GM23248 (cell line): ENCODE results near the gene PDE8A. TPM values are rescaled to one million over a fixed set of nuclear protein-coding genes. Genes with fewer than 3 reads are reported as not detected.

Source experiments
- DNase-seq: peaks from one replicate; pipeline ENCODE4 v3.0.0-alpha.2; 2015
- H2AFZ ChIP-seq: fragments of 200-600 bp; sonication (generic); 2 replicates; pipeline ENCODE4 v1.6.1; 2016; ENCODE audit warnings: antibody characterized with exemption
- H3F3A ChIP-seq: fragments of 200-600 bp; sonication (generic); 2 replicates; pipeline ENCODE4 v1.6.1; 2016; ENCODE audit warnings: mild to moderate bottlenecking, antibody characterized with exemption, mixed run types; ENCODE audit not compliant: insufficient read depth
- H3K27ac ChIP-seq: fragments of 200-600 bp; sonication (generic); 2 replicates; pipeline ENCODE4 v1.5.1; 2016; ENCODE audit warnings: mild to moderate bottlenecking
- H3K27me3 ChIP-seq: fragments of 200-600 bp; sonication (generic); replicated peaks from 2 replicates; pipeline ENCODE4 v1.6.1; 2016; ENCODE audit warnings: mild to moderate bottlenecking; ENCODE audit not compliant: insufficient read depth
- H3K36me3 ChIP-seq: fragments of 200-600 bp; sonication (generic); 2 replicates; pipeline ENCODE4 v1.6.1; 2016; ENCODE audit warnings: low read depth, mild to moderate bottlenecking
- H3K4me1 ChIP-seq: fragments of 200-600 bp; sonication (generic); 2 replicates; pipeline ENCODE4 v1.6.1; 2016; ENCODE audit warnings: mild to moderate bottlenecking; ENCODE audit not compliant: insufficient read depth
- H3K4me2 ChIP-seq: fragments of 200-600 bp; sonication (generic); one replicate; pipeline ENCODE4 v1.6.1; 2016; ENCODE audit warnings: mild to moderate bottlenecking; ENCODE audit not compliant: unreplicated experiment
- H3K4me3 ChIP-seq: fragments of 200-600 bp; sonication (generic); 2 replicates; pipeline ENCODE4 v1.5.1; 2016; ENCODE audit warnings: mild to moderate bottlenecking
- H3K79me2 ChIP-seq: fragments of 200-600 bp; sonication (generic); 2 replicates; pipeline ENCODE4 v1.6.1; 2016; ENCODE audit warnings: mild to moderate bottlenecking; ENCODE audit not compliant: insufficient read depth
- H3K9ac ChIP-seq: fragments of 200-600 bp; sonication (generic); 2 replicates; pipeline ENCODE4 v1.6.1; 2016; ENCODE audit warnings: mild to moderate bottlenecking
- H3K9me2 ChIP-seq: fragments of 200-600 bp; sonication (generic); 2 replicates; pipeline ENCODE4 v1.6.1; 2016; ENCODE audit warnings: mixed run types, mild to moderate bottlenecking, moderate library complexity; ENCODE audit not compliant: insufficient read depth
- H3K9me3 ChIP-seq: fragments of 200-600 bp; sonication (generic); one replicate; pipeline ENCODE4 v1.6.1; 2017; ENCODE audit warnings: low read depth
- H4K20me1 ChIP-seq: fragments of 200-600 bp; sonication (generic); 2 replicates; pipeline ENCODE4 v1.6.0; 2016; ENCODE audit not compliant: insufficient read depth
- EZH2 ChIP-seq: fragments of 200-600 bp; sonication (generic); IDR thresholded peaks from 2 replicates; pipeline ENCODE4 v1.6.1; 2018; ENCODE audit warnings: antibody characterized with exemption, mild to moderate bottlenecking; ENCODE audit not compliant: insufficient read depth, poor library complexity, severe bottlenecking
- EZH2phosphoT487 ChIP-seq: fragments of 200-600 bp; sonication (generic); IDR thresholded peaks from 2 replicates; pipeline ENCODE4 v1.6.1; 2018; ENCODE audit warnings: antibody characterized with exemption, moderate library complexity, mild to moderate bottlenecking, low read depth; ENCODE audit not compliant: insufficient read depth
- WGBS, 2 experiments: methylation state at CpG; one replicate each; pipeline ENCODE4 v1.1.6; 2015 to 2017; ENCODE audit warnings: low lambda C conversion rate in 2 of 2, low coverage in 1 of 2; ENCODE audit errors: missing lambda C conversion rate in 2 of 2; 5-methylcytosine and 5-hydroxymethylcytosine counted together
- in situ Hi-C: fragments of 300-500 bp; cut with MboI; formaldehyde crosslinking; loops from 2 replicates; pipeline ENCODE4 v1.15.0; 2020
- polyA plus RNA-seq: library from polyadenylated mRNA; unstranded; fragments of >200 nt; fragmentation: Nextera tagmentation; extraction: Ambion mirVana; gene quantifications from 2 replicates; pipeline ENCODE4 v1.2.1, GENCODE V29; 2016
- total RNA-seq: library from RNA; depleted of rRNA; stranded (reverse); fragments of >200 nt; shearing (Covaris generic); gene quantifications from 2 replicates; pipeline ENCODE4 v1.2.3, GENCODE V29; 2014

PDE8A gene
- total and polyA plus RNA-seq, 2 experiments from 2014 or later: 13.9 to 22.7 TPM

DNA sequence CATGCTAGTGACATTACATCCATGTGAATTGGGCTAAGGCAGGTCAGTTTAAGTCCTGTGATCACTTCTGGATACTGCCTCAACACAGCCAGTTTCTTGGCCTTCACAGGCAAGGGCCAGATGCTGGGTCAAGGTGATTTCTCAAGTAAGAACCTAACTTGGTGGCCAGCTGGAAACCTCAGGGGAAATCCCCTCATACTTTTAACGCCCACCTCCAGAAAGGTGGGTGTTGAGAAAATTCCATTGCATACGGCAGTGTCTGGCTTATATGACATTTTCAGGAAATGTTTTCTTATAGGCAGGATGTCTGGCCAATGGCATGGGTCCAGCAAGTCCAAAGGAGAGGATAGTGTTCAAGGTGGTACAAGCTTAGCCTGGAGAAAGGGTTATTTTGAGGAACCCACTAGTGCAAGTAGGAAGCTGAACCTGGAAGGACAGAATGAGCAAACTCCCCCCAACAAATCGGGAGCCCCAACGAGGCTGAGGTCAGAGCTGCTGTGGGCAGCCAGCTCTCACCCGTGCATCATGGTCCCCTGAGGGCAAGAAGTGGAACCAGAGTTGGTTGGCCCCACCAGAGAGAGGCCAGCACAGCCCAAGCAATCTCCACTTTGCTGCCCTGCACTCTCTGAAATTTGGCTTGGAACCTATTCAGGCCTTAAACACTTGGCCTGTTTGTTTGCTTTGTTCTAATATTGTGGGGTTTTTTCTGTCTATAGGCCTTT, 135.4 kb downstream of the PDE8A start:
- Histone ChIP-seq H4K20me1 (no peaks in the 10 kb centered on the region), H3K9me3 (no peaks in the 10 kb centered on the region), H3K36me3 (peaks cover 7% of the 10 kb centered on the region; the same call in 1 of the 2 replicates), H3K79me2 (no peaks in the 10 kb centered on the region), H3F3A (no peaks in the 10 kb centered on the region), H2AFZ (no peak overlapping the region), H3K4me2 (no peak overlapping the region), H3K4me3 (no peak overlapping the region), H3K4me1 (no peaks in the 10 kb centered on the region), H3K9me2 (no peaks in the 10 kb centered on the region), H3K27ac (no peak overlapping the region), H3K9ac (no peak overlapping the region), H3K27me3 (no peaks in the 10 kb centered on the region)
- in situ Hi-C loops: no loop called here
- 83 to 86% methylated on average over 5 of the region's 5 CpGs for WGBS, 2 experiments
- no peak for TF ChIP-seq EZH2phosphoT487
- no peak for TF ChIP-seq EZH2
- DNase-seq: no peak

DNA sequence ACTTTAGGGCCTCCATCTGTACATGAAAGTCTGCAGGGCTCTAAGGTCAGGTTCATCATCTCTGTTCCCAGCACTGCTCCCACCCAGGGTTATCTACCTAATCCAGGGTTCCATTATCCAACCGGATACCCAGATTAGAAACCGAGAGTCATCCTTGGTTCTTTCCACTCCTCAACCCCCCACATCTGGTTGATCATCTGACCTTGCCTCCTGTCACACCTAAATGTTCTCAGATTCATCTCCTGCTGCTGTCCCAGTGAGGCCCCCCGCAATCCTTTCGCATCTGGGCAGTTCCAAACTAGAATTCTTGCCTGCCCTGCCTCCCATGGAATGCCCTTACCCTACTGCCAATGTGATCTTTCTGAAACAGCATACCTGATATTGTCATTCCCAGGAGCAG, 136.5 kb downstream of the PDE8A start:
- TF ChIP-seq EZH2phosphoT487 (no peak), EZH2 (no peak)
- no peak overlapping the region for H3K9ac ChIP-seq
- no peak overlapping the region for H2AFZ ChIP-seq
- DNase-seq: no peak
- no peaks in the 10 kb centered on the region for H3F3A ChIP-seq
- no peaks in the 10 kb centered on the region for H3K9me3 ChIP-seq
- in situ Hi-C loops: no loop called here
- H3K9me2 ChIP-seq: no peaks in the 10 kb centered on the region
- no peaks in the 10 kb centered on the region for H3K27me3 ChIP-seq
- no peaks in the 10 kb centered on the region for H4K20me1 ChIP-seq
- no peak overlapping the region for H3K27ac ChIP-seq
- WGBS, 2 experiments: 97 to 98% methylated on average over 4 of the region's 4 CpGs
- H3K4me2 ChIP-seq: no peak overlapping the region
- H3K4me3 ChIP-seq: no peak overlapping the region
- H3K79me2 ChIP-seq: no peaks in the 10 kb centered on the region
- peaks cover 7% of the 10 kb centered on the region; the same call in 1 of the 2 replicates for H3K36me3 ChIP-seq
- no peaks in the 10 kb centered on the region for H3K4me1 ChIP-seq

DNA sequence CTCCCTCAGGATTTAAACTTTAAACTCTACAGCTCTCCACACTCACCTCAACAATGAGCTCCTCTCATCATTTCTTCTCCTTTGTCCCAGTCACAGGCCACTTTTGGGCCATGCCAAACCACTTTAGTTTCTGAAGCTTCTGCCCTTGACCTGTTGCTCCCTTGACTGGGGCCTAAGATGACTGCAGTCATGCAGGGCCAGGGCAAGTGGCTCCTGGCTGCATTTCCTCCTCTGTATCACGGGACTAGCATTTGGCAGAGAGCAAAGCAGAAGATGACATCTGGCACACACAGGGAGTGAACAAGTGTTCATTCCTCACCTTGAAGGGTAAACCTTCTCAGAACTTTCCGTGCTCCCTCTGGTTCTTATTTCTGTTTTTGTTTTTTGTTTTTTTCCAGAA, 136.9 kb downstream of the PDE8A start:
- H3K9me2 ChIP-seq: no peaks in the 10 kb centered on the region
- H4K20me1 ChIP-seq: no peaks in the 10 kb centered on the region
- in situ Hi-C loops: no loop called here
- H3K4me3 ChIP-seq: no peak overlapping the region
- H3K79me2 ChIP-seq: no peaks in the 10 kb centered on the region
- 78 to 80% methylated on average over 2 of the region's 2 CpGs for WGBS, 2 experiments
- H3K4me2 ChIP-seq: no peak overlapping the region
- H3K4me1 ChIP-seq: no peaks in the 10 kb centered on the region
- peaks cover 10% of the 10 kb centered on the region; the same call in 1 of the 2 replicates for H3K36me3 ChIP-seq
- H3K27ac ChIP-seq: no peak overlapping the region
- no peaks in the 10 kb centered on the region for H3K9me3 ChIP-seq
- H2AFZ ChIP-seq: no peak overlapping the region
- no peak overlapping the region for H3K9ac ChIP-seq
- TF ChIP-seq EZH2phosphoT487 (no peak), EZH2 (no peak)
- no peaks in the 10 kb centered on the region for H3F3A ChIP-seq
- H3K27me3 ChIP-seq: no peaks in the 10 kb centered on the region
- DNase-seq: no peak

DNA sequence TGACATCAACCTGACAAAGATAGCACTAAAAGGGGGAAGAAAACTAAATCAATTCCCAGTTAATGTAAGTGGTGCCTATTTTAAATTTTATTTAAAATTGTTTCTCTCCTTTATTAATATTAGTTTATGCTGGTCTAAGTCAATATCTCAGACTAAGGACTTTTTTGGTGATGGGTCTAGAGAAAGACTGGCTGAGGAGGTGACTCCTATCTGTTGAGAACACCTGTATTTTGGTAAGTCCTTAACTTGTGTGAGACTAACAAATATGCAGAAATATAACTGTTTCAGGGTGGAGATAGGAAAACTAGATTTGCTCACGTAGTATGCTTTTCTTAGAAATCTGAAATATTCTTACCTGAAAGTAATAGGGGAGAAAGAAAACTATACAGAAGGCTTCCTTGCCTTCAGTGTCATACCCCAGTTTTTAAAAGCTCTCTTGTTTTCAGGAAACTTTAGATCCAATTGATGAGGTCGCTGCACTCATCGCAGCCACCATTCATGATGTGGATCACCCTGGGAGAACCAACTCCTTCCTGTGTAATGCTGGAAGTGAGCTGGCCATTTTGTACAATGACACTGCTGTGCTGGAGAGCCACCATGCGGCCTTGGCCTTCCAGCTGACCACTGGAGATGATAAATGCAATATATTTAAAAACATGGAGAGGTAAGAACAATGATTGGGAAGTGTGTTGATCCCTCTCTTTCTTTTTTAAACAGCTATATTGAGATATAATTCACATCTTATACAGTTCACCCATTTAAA, 138.9 kb downstream of the PDE8A start:
- H3K9me2 ChIP-seq: no peaks in the 10 kb centered on the region
- no peak overlapping the region for H3K9ac ChIP-seq
- H2AFZ ChIP-seq: no peak overlapping the region
- no peak for DNase-seq
- in situ Hi-C loops: no loop called here
- WGBS, 2 experiments: 83 to 90% methylated on average over 4 of the region's 4 CpGs
- H3K36me3 ChIP-seq: peaks cover 12% of the 10 kb centered on the region; the same call in 1 of the 2 replicates
- H3K4me2 ChIP-seq: no peak overlapping the region
- no peaks in the 10 kb centered on the region for H3K79me2 ChIP-seq
- H3K27ac ChIP-seq: no peak overlapping the region
- H3F3A ChIP-seq: no peaks in the 10 kb centered on the region
- no peaks in the 10 kb centered on the region for H3K9me3 ChIP-seq
- no peaks in the 10 kb centered on the region for H3K4me1 ChIP-seq
- H4K20me1 ChIP-seq: no peaks in the 10 kb centered on the region
- H3K4me3 ChIP-seq: no peak overlapping the region
- TF ChIP-seq EZH2phosphoT487: no peak
- no peak for TF ChIP-seq EZH2
- no peaks in the 10 kb centered on the region for H3K27me3 ChIP-seq
